Stimulated activated CD8-positive, alpha-beta memory T cell treated with anti-CD3 and anti-CD28 coated beads, Interleukin-2, amount 100 ng/mL, for 48 hours (primary cell): ENCODE results near the gene ADCY10.

Source experiments
- DNase-seq, 2 donors: peaks; one replicate each; pipeline ENCODE4 v3.0.0-alpha.2; 2020; ENCODE audit warnings: low read depth in 2 of 2

The ADCY10 gene

DNA sequence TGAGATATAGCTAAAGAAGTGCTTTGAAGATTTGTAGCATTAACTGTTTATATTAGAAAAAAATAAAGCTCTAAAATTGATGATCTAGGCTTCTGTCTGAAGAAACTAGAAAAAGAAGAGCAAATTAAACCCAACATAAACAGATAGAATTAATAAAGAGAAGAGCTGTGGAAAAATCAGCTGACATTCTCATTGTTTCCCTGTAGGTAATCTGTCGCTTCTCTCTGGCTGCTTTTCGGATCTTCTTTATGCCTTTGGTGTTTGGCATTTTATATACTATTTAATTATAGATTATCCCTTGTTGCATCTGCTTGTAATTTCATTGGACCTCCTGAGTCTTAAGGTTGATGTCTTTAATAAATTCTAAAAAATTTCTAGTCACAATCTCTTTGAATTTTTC lies 132.4 kb downstream of the ADCY10 start:
- DNase-seq: no peak

DNA sequence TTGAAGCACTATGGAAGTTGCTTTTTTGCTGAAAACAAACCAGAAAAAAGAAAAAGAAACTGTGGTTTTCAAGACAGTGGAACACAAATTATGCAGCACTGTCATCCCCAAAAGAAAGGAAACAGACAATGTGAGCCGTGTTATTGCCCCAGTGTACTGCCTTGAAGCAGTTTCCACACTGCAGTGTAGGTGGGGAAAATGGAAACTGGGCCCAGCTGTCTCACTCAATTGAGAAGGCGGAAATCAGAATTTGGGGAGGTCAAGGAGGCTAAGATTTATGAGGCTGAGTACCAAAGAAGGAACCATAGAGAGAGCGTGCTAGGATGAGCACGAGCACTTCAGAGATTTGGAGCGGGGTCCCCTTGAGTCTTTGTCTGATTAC lies 136.7 kb downstream of the ADCY10 start:
- DNase-seq: no peak

DNA sequence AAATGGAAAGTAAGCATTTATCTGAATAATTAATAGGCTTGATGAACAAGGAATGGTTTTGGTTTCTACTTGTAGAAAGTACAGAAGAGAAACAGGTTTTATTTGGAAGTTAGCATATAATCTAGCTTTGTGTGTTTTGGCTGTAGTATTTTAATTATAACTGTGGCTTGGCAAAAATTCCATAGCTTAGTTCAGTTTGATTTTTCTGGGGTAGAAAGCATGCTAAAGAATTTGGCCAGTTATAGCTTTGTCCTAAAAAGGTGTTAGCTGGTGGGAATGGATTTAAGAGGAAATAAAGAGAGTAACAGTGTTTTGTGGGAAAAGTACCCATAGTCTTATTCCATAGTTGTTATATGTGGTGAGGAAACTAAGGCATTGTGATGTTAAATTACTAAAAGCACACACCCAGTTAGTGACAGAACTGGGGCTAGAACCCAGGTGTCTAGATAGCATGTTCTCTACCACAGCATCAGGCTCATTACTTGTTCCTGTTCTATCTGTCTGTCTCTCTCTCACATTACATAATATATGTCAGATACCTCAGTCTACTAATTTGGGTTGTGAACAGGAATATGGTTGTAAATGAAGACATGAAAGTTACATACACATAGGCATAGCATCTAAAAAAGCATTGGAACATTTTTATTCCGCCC lies 137.2 kb downstream of the ADCY10 start:
- no peak for DNase-seq

DNA sequence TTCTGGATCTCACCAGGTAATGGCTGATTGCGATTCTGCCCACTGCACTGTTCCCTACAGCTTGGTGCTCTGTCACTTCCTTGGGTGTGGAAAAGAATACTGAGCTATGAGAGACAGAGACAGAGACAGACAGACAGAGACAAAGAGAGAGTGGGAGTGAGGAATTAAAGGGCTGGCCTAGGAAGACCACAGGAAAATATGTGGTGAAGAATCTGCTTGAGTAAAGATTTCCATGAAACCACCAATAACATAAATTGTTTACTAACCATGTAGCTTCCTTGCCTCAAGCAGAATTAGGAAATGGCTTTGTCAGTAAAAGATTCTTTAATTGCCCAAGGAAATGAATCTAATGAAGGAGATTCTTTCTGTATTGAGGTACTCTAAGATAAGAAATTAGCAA lies 137.8 kb downstream of the ADCY10 start:
- DNase-seq: no peak

DNA sequence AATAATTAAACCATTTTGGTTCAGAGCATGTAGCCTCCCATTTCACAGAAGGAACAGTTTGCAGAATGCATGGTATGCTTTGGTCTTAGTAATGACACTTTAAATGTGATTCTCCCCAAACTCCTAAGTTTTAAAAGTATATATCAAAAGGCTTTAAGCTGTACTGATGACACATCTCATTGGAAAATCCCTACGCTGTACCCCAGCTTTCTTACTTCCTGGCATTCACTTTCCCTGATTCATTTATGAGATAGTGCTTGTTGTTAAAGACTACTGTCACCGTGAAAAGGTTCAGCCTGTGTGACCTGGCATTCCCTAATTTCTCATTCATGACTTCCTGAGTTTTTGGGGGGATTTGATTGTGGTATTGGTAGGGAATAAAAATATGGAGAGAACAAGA lies 138.8 kb downstream of the ADCY10 start:
- DNase-seq: no peak

- no peak for DNase-seq
These were observed 139.2 kb downstream of the ADCY10 start for GRCh38 chr1:167774710-167775109.

DNA sequence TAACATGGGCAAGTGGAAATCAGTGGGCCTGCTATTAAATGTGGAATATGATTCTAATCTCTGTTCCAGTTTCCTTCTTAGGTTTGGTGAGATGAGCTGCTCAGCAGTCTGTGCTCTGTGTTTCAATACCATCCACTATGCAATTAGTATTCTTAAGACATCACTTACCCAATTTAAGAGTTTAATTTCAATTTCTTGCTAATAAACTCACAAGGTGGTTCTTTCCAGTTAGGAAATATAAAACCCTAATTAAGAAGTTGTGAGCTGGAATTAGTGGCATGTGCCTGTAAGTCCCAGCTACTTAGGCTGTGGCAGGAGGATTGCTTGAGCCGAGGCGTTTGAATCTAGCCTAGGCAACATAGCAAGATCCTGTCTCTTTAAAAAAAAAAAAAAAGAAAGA lies 140.4 kb downstream of the ADCY10 start:
- DNase-seq: no peak

- no peak for DNase-seq
These were observed 141.5 kb downstream of the ADCY10 start for GRCh38 chr1:167772436-167772835.

- no peak for DNase-seq
These were observed 143.8 kb downstream of the ADCY10 start for GRCh38 chr1:167770127-167770526.

GRCh38 chr1:167767761-167768160 lies 146.2 kb downstream of the ADCY10 start:
- DNase-seq: no peak

GRCh38 chr1:167766538-167766937 lies 147.4 kb downstream of the ADCY10 start:
- no peak for DNase-seq

- no peak for DNase-seq
These were observed 148.4 kb downstream of the ADCY10 start for GRCh38 chr1:167765496-167765895.

DNA sequence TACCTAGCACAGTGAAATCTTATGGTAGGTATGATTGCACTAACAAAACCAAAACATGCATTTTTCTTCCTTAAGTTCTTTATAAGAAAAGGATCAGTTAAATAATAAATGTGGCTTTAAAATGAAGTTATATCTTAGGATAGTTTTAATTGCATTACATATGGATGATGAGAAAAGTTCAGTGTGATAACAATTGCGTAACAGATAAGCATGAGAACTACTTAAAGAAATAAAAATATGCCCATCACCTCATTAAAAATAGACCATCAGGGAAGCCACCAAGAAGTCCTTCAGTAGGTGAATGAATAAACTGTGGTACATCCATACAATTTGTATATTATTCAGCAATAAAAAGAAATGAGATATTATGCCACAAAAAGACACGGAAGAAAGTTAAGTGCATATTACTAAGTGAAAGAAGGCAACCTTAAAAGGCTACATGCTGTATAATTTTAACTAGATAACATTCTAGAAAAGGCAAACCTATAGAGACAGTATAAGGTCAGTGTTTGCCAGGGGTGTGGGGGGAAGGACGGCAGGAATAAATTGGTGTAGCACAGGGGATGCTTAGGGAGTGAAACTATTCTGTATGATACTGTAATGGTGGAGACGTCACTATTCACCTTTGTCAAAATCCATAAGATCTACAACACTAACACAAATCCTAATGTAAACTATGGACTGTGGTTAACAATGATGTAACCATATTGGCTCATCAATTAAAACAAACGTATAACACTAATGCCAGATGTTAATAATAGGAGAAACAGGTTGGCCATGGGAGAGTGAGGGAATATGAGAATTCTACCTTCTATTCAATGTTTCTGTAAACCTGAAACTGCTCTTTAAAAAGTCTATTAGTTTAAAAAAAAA lies 149.2 kb downstream of the ADCY10 start:
- no peak for DNase-seq

GRCh38 chr1:167763525-167764220 lies 150.3 kb downstream of the ADCY10 start:
- DNase-seq: no peak

DNA sequence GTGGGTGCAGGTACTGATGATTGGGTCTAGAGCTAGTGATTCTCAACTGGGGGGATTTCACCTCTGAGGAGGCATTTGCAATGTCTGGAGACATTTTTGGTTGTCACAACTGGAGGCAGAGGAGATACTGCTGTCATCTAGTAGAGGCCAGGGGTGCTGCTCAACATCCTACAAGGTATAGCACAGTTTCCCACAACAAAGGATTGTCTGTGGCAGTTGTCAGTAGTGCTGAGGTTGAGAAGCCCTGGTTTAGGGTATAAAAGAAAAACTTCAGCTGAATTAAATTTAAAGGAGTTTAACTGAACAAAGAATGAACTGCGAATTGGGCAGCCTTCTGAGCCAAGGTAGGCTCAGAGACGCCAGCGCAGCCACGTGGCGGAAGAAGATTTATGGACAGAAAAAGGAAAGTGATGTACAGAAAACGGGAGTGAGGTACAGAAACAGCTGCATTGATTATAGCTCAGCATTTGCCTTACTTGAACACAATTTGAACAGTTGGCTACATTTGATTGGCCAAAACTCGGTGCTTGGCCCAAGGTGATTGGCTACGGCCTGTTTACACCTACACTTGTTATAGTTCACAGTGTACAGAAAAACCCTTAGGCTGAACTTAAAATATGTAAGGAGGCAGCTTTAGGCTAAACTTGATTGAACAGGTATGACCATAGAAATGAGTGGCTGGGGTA lies 151.7 kb downstream of the ADCY10 start:
- DNase-seq: no peak

- DNase-seq: no peak
These were observed 152.5 kb downstream of the ADCY10 start for GRCh38 chr1:167761400-167761799.
